ENCODE data around the gene CA10. TPM values are rescaled to one million over a fixed set of nuclear protein-coding genes. Genes with fewer than 3 reads are reported as not detected.

The CA10 gene
- total RNA-seq, 4 donors from 2014 or later = not detected

DNA sequence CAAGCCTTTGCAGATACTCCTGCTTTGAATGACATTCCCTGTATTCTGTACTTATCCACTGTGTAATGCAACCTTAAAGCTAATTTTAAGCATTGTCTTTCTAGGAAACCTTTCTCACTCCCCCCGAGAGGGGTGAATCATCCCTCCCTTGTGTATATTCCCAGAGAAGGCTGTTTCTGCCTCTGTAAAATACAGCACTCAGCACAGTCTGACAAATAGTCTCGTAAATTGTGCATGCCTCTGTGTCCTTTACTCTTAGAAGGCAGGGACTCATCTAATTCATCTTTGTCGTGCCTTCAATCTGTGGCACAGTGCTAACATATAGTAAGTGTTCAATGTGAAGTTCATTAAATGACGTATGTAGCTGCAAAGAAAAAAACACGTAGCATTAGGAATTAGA, 200.7 kb downstream of the CA10 start:
- DNase-seq (ENCODE audit: low spot score) (no peak), ATAC-seq (ENCODE audit: low FRiP score) (no peak)
- TF ChIP-seq CTCF (IDR thresholded peaks at IDR 0.05) = no peak

- TF ChIP-seq CTCF (IDR thresholded peaks at IDR 0.05) = no peak
- DNase-seq (ENCODE audit: low spot score) (no peak), ATAC-seq (ENCODE audit: low FRiP score) (no peak)
These were observed 203.3 kb downstream of the CA10 start for GRCh38 chr17:51955245-51955644.

DNA sequence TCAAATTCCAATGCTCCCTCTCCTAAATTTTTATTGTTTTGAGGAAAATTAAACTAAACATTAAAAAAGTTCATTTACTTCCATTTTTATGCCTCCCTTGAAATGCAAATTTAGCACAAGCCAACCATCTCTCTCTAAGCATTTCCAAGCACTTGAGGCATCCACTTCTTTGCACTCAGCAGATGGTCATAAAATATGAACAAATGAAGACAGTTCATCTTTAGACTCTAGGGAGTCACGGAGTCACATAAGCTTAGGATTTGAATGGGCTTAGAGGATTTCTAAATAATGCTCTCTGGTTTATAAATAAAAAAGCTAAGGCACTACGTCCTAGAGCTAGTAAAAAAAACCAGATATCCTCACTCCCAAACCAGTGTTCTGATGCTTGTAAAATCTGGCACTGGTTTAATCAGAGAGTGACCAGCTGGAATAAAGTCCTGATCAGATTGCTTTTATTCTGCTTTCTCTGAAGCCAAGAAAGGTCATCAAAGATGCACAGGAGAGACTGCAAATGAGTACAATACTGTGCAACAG, 204.2 kb downstream of the CA10 start:
- no peak for TF ChIP-seq CTCF (IDR thresholded peaks at IDR 0.05)
- ATAC-seq (ENCODE audit: low FRiP score) (no peak), DNase-seq (ENCODE audit: low spot score) (no peak)

- DNase-seq (ENCODE audit: low spot score) = no peak
- ATAC-seq (ENCODE audit: low FRiP score) = no peak
- TF ChIP-seq CTCF (IDR thresholded peaks at IDR 0.05) = no peak
These were observed 206.8 kb downstream of the CA10 start for GRCh38 chr17:51951741-51952140.

- TF ChIP-seq CTCF (IDR thresholded peaks at IDR 0.05) = no peak
- ATAC-seq (ENCODE audit: low FRiP score) (no peak), DNase-seq (ENCODE audit: low spot score) (no peak)
These were observed 210.4 kb downstream of the CA10 start for GRCh38 chr17:51948128-51948527.

DNA sequence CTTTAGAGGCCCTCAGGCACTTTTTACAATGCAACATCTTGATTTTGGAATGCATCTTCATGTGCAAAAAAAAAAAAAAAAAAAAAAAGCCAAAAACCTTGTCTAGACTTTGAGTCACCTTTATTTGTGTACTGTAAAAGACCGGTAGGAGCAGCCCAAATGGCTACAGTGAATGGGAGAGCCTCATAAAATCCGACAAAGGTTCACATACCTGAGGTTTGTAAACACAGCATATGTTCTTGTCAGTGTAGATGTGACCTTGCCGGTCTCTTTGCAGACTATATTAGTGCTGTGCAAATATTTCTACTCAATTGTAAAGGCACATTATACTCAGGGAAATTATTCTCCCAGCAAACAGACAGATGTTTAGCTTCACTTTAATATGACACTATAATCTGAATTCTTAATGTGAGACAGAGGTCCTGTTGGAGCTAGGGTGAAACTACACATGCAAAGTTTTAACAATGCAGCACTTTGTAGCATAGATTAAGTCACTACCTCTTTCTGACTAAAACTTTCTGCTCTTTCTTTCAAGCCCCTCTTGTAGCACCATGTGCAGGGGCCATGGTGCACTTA, 211.3 kb downstream of the CA10 start:
- ATAC-seq (ENCODE audit: low FRiP score) (no peak), DNase-seq (ENCODE audit: low spot score) (no peak)

More for the DNA sequence above, 211.3 kb downstream of the CA10 start:
- TF ChIP-seq CTCF (IDR thresholded peaks at IDR 0.05) = no peak
